Epithelial cell of proximal tubule (primary cell): ENCODE measurements around the gene DYSF. TPM values are rescaled to one million over a fixed set of nuclear protein-coding genes. Genes with fewer than 3 reads are reported as not detected.

Source experiments
- DNase-seq: peaks from one replicate; pipeline ENCODE4 v3.0.0-alpha.2; 2011; ENCODE audit warnings: low read depth
- H3K4me3 ChIP-seq: 2 replicates; pipeline ENCODE4 v1.5.1; 2011; ENCODE audit warnings: low read depth, mild to moderate bottlenecking, low read length
- total RNA-seq: library from RNA; depleted of rRNA; stranded (reverse); fragments of >200 nt; gene quantifications from 2 replicates; pipeline ENCODE4 v1.2.3, GENCODE V29; 2015
- TF ChIP-seq, protein P1 (sequence below): conservative IDR thresholded peaks from 2 replicates; pipeline ENCODE4 v1.5.1; 2012; ENCODE audit warnings: low read depth, mild to moderate bottlenecking, low read length

DYSF gene
- total RNA-seq, 1 donor from 2014 or later: 6.3 TPM

- no peak for DNase-seq
- H3K4me3 ChIP-seq: no peak overlapping the region
- TF ChIP-seq, protein P1, sequence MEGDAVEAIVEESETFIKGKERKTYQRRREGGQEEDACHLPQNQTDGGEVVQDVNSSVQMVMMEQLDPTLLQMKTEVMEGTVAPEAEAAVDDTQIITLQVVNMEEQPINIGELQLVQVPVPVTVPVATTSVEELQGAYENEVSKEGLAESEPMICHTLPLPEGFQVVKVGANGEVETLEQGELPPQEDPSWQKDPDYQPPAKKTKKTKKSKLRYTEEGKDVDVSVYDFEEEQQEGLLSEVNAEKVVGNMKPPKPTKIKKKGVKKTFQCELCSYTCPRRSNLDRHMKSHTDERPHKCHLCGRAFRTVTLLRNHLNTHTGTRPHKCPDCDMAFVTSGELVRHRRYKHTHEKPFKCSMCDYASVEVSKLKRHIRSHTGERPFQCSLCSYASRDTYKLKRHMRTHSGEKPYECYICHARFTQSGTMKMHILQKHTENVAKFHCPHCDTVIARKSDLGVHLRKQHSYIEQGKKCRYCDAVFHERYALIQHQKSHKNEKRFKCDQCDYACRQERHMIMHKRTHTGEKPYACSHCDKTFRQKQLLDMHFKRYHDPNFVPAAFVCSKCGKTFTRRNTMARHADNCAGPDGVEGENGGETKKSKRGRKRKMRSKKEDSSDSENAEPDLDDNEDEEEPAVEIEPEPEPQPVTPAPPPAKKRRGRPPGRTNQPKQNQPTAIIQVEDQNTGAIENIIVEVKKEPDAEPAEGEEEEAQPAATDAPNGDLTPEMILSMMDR: no peak
Observed at GRCh38 chr2:71715951-71716696, 262.8 kb downstream of the DYSF start.

DNA sequence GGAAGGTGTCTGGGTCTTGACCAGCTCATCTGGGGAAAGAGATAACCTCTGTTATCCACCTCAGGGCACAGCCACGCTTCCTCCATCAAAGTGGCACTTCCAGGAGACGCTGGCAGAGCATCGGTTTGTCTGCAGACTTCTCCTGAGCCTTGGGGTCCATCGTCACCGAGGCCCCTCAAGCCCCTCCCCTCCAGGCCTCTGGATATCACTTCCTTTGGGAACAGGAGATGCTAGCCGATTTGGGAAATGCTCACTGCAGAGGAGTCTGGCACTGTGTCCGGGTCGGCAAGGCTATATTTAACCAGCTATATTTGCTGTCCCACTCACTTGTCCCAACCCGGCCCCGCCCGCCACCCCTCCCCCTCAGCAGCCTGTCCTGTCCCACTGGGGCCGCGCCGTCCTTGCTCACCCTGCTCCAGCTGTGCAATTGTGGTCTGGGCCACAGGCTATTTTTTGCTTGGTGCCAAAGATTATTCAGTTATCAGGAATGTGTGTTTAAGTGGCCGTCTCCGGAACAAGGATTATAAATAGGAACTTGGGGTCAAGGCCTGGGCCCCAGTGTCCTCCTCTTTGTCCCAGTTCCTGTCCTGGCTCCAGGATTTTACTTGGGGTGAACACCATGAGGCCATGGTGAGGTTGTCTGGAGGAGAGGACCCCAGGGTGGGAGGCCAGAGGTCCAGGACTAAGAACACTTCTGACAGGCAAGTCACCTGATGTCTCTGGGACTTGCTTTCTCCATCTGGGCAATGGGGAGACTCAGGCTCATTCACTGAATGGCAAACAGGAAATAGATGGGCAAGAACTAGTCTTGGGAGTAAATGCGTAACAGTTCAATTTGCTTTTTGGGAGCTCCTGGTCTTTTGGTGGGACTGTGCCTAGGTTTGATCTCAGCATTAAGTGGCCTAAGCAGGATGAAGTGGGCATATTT lies 263.6 kb downstream of the DYSF start:
- no peak for DNase-seq
- TF ChIP-seq, protein P1: no peak
- no peak overlapping the region for H3K4me3 ChIP-seq

GRCh38 chr2:71718686-71719085 lies 265.3 kb downstream of the DYSF start:
- TF ChIP-seq, protein P1: no peak
- no peak overlapping the region for H3K4me3 ChIP-seq
- DNase-seq: no peak

- TF ChIP-seq, protein P1: no peak
- no peak overlapping the region for H3K4me3 ChIP-seq
- no peak for DNase-seq
Observed at GRCh38 chr2:71719520-71720282, 266.3 kb downstream of the DYSF start.

GRCh38 chr2:71720283-71720560 lies 266.9 kb downstream of the DYSF start:
- no peak for DNase-seq
- TF ChIP-seq, protein P1: no peak
- H3K4me3 ChIP-seq: no peak overlapping the region

DNA sequence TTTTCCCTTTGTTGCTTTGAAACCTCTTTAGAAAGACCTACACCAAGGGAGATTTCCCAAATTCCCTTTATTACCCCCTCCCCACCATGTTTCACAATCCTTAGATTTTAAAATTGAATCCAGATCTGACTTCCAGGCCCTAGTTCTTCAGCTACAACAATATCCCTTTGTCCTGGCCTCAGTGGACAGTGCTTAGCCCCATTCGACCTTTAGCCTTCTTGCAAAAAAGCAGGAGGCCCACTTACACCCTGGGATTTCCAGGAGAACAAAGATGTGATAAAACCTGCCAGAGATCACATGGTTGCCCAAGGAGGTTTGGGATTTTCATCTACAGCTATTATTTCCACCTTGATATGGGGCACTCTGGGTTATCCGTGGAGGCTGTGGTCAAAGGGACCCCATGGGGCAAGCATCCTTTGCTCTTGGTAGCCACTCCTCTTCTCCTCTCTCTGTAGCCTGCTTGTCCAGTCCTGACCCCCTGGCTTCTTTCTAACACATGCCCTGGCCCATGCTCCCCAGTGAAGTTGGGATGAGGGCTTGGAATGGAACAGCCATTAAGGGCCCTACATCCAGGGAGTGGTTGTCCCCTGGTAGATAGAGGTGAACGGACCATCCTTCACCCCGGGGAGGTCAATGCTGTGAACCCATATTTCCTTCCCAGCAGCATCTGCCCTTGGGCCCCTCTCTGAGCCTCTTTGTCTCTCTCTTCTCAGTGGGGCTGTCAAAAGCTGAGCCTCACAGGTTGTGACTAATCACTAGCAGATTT lies 267.4 kb downstream of the DYSF start:
- H3K4me3 ChIP-seq: no peak overlapping the region
- TF ChIP-seq, protein P1: no peak

More for the DNA sequence above, 267.4 kb downstream of the DYSF start:
- no peak for DNase-seq
